Transverse colon (tissue), 4 donors: ENCODE measurements around the gene GALK2. TPM values are rescaled to one million over a fixed set of nuclear protein-coding genes. Genes with fewer than 3 reads are reported as not detected.
A peak's percentile ranks its signal among the peaks of the same experiment; 100 is the strongest.

Source experiments
- DNase-seq: peaks from one replicate; pipeline ENCODE4 v3.0.0-alpha.2; 2019
- H3K27ac ChIP-seq, 4 donors: fragments of 200-600 bp; sonication (generic); 2 replicates each; pipeline ENCODE4 v1.5.1; 2016 to 2018; ENCODE audit warnings: inconsistent platforms in 4 of 4
- H3K27me3 ChIP-seq: fragments of 200-600 bp; sonication (generic); 2 replicates; pipeline ENCODE4 v1.5.1; 2017; ENCODE audit warnings: inconsistent platforms
- H3K36me3 ChIP-seq, 4 donors: fragments of 200-600 bp; sonication (generic); 2 replicates each; pipeline ENCODE4 v1.5.1; 2017 to 2019; ENCODE audit warnings: inconsistent platforms in 4 of 4
- H3K4me1 ChIP-seq, 4 donors: fragments of 200-600 bp; sonication (generic); 2 replicates each; pipeline ENCODE4 v1.5.1; 2017 to 2020; ENCODE audit warnings: inconsistent platforms in 4 of 4
- H3K4me3 ChIP-seq, 4 donors: fragments of 200-600 bp; sonication (generic); 1 replicate in 1 of 4; 2 replicates in 3 of 4; pipeline versions ENCODE4 v1.5.1 to v1.6.1; 2017 to 2019; ENCODE audit warnings: inconsistent platforms in 4 of 4
- H3K9me3 ChIP-seq, 2 donors: fragments of 200-600 bp; sonication (generic); 2 replicates each; pipeline ENCODE4 v1.5.1; 2017 to 2019; ENCODE audit warnings: inconsistent platforms in 2 of 2
- CTCF ChIP-seq, 5 experiments: fragments of 200-600 bp in 3 of 5; fragments of 450-650 bp in 2 of 5; sonication (generic) in 3 of 5; IDR thresholded peaks; 1 replicate in 2 of 5; 2 replicates in 3 of 5; pipeline ENCODE4 v1.5.1; 2016 to 2017; ENCODE audit warnings: antibody characterized with exemption in 5 of 5, inconsistent platforms in 3 of 5, mild to moderate bottlenecking in 2 of 5, moderate library complexity in 1 of 5
- EP300 ChIP-seq: sonication (generic); formaldehyde crosslinking; IDR thresholded peaks from one replicate; pipeline ENCODE4 v1.6.1; 2017; ENCODE audit warnings: antibody characterized with exemption, low read depth
- POLR2A ChIP-seq: fragments of 450-650 bp; IDR thresholded peaks from one replicate; pipeline ENCODE4 v1.6.1; 2016; ENCODE audit warnings: antibody characterized with exemption, mild to moderate bottlenecking, moderate library complexity
- POLR2AphosphoS5 ChIP-seq, 3 donors: sonication (generic); formaldehyde crosslinking; IDR thresholded peaks; one replicate each; pipeline ENCODE4 v1.6.1; 2016; ENCODE audit warnings: antibody characterized with exemption in 3 of 3
- WGBS, 2 donors: methylation state at CpG; one replicate each; pipeline ENCODE4 v1.1.5; 2018; ENCODE audit warnings: low coverage in 1 of 2; 5-methylcytosine and 5-hydroxymethylcytosine counted together
- in situ Hi-C, 4 donors: fragments of 200-750 bp; cut with MboI; loops; one replicate each; pipeline versions ENCODE4 v1.15.0 to v1.15.1; 2017; ENCODE audit warnings: low sequenced_read_pairs in 3 of 4, low pct_ligation_motif_present in 1 of 4, low pct_unique_long_range_greater_than_20kb in 1 of 4
- intact Hi-C: fragments of 100-400 bp; cut with DNase I; formaldehyde crosslinking; loops from one replicate; pipeline ENCODE4 v1.15.1; 2023; ENCODE audit warnings: low total_unique reads
- total RNA-seq, 4 donors: library from RNA; depleted of rRNA; stranded (reverse); fragments of >200 nt; gene quantifications; one replicate each; pipeline ENCODE4 v1.1.0, GENCODE V29; 2016

The GALK2 gene
- total RNA-seq, 4 donors from 2014 or later: 5.6 to 42.6 (median 30.7) TPM

GRCh38 chr15:49215768-49216739 is 46.0 kb downstream of the GALK2 start:
- H3K9me3 ChIP-seq: no peaks in the 10 kb centered on the region
- intact Hi-C loops (no loop called here), in situ Hi-C loops (loop anchor here in 1 of 4 donors (25.0 kb wide), 1 partner anchor 921 kb away; no protein-coding TSS in a partner anchor)
- no peak overlapping the region for H3K4me3 ChIP-seq
- DNase-seq: peak; percentile 11
- no peaks in the 10 kb centered on the region for H3K27me3 ChIP-seq
- H3K4me1 ChIP-seq: peaks cover 0 to 7% (median 0%) of the 10 kb centered on the region in 4 donors
- H3K36me3 ChIP-seq: no peaks in the 10 kb centered on the region
- no peak overlapping the region for H3K27ac ChIP-seq
- TF ChIP-seq CTCF (IDR thresholded peaks at IDR 0.05) (no peak), POLR2A (no peak), POLR2AphosphoS5 (IDR thresholded peaks at IDR 0.05) (no peak), EP300 (no peak)
- 72 to 90% methylated on average over 2 to 7 of the region's 7 CpGs for WGBS, 2 donors

DNA sequence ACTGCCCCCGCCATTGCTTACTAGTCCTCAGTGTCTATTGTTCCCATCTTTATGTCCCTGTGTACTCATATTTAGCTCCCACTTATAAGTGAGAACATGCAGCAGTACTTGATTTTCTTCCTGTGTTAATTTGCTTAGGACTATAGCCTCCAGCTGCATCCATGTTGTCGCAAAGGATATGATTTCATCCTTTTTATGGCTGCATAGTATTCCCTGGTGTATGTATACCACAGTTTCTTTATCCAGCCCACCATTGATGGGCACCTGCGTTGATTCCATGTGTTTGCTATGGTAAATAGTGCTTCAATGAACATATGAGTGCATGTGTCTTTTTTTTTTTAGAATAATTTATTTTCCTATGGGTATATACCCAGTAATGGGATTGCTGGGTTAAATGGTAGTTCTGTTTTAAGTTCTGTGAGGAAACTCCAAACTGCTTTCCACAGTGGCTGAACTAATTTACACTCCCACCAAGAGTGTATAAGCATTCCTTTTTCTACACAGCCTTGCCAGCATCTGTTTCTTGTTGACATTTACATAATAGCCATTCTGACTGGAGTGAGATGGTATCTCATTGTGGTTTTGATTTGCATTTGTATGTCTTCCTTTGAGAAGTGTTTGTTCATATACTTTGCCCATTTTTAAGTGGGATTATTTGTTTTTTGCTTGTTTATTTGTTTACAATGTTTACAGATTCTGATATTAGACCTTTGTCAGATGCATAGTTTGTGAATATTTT is 53.7 kb downstream of the GALK2 start:
- peaks cover 0 to 17% (median 0%) of the 10 kb centered on the region in 4 donors for H3K36me3 ChIP-seq
- no peaks in the 10 kb centered on the region for H3K4me1 ChIP-seq
- no peak overlapping the region for H3K4me3 ChIP-seq
- intact Hi-C loops (loop anchor here (5.0 kb wide), 1 partner anchor 454 kb away; no protein-coding TSS in a partner anchor), in situ Hi-C loops (loop anchor here in 1 of 4 donors (25.0 kb wide), 1 partner anchor 914 kb away; no protein-coding TSS in a partner anchor)
- peaks cover 4 to 14% of the 10 kb centered on the region in 2 donors for H3K9me3 ChIP-seq
- no peak for DNase-seq
- H3K27ac ChIP-seq: no peak overlapping the region
- 84 to 93% methylated on average over 2 to 3 of the region's 3 CpGs for WGBS, 2 donors
- no peaks in the 10 kb centered on the region for H3K27me3 ChIP-seq
- TF ChIP-seq POLR2A (no peak), CTCF (IDR thresholded peaks at IDR 0.05) (no peak), EP300 (no peak), POLR2AphosphoS5 (IDR thresholded peaks at IDR 0.05) (no peak)

GRCh38 chr15:49225572-49226281 is 55.7 kb downstream of the GALK2 start:
- TF ChIP-seq EP300 (no peak), CTCF (IDR thresholded peaks at IDR 0.05) (no peak), POLR2AphosphoS5 (IDR thresholded peaks at IDR 0.05) (no peak), POLR2A (no peak)
- Histone ChIP-seq H3K27ac (no peak overlapping the region), H3K27me3 (no peaks in the 10 kb centered on the region), H3K9me3 (peaks cover 4 to 14% of the 10 kb centered on the region in 2 donors), H3K4me1 (no peaks in the 10 kb centered on the region), H3K4me3 (no peak overlapping the region), H3K36me3 (peaks cover 0 to 17% (median 0%) of the 10 kb centered on the region in 4 donors)
- 98% methylated on average over 3 of the region's 3 CpGs; no CpG with 5 or more reads in 1 of the 2 donors for WGBS, 2 donors
- DNase-seq: no peak
- in situ Hi-C loops: loop anchor here in 3 of 4 donors (25.0 kb wide), 2 partner anchors 187 to 912 kb away; partner anchors contain the start of gene FGF7 (in 3 of the 3)
- intact Hi-C loops: no loop called here
